CD4-positive, CD25-positive, alpha-beta regulatory T cell (primary cell): ENCODE results near the gene WWOX. TPM values are rescaled to one million over a fixed set of nuclear protein-coding genes. Genes with fewer than 3 reads are reported as not detected.

Experiments
- ATAC-seq, 2 donors: fragments of 150-1000 bp; cut with Tn5 transposase; one replicate each; pipeline ENCODE4 v1.10.0; 2021; ENCODE audit warnings: low read depth in 2 of 2, moderate number of reproducible peaks in 2 of 2, moderate library complexity in 1 of 2
- DNase-seq, 3 donors: peaks; one replicate each; pipeline versions ENCODE4 v3.0.0 to v3.0.0-alpha.2; 2012 to 2022; ENCODE audit warnings: mixed read lengths in 1 of 3
- H3K27ac ChIP-seq: one replicate; pipeline ENCODE4 v1.7.0; 2013; ENCODE audit warnings: mild to moderate bottlenecking, low read length; ENCODE audit not compliant: insufficient read depth, poor library complexity, severe bottlenecking
- H3K27me3 ChIP-seq: one replicate; pipeline ENCODE4 v1.7.0; 2013; ENCODE audit warnings: low read length; ENCODE audit not compliant: control insufficient read depth, insufficient read depth
- H3K36me3 ChIP-seq: one replicate; pipeline ENCODE4 v1.7.0; 2013; ENCODE audit warnings: mild to moderate bottlenecking, low read length, moderate library complexity; ENCODE audit not compliant: control insufficient read depth, insufficient read depth
- H3K4me1 ChIP-seq: 2 replicates; pipeline ENCODE4 v1.7.0; 2013; ENCODE audit warnings: mild to moderate bottlenecking, low read length; ENCODE audit not compliant: insufficient read depth, control insufficient read depth, poor library complexity, severe bottlenecking
- H3K4me3 ChIP-seq: one replicate; pipeline ENCODE4 v1.7.0; 2013; ENCODE audit warnings: low read depth, mild to moderate bottlenecking, low read length, moderate library complexity
- H3K9me3 ChIP-seq, 2 experiments: 1 replicate in 1 of 2; 2 replicates in 1 of 2; pipeline ENCODE4 v1.7.0; 2013; ENCODE audit warnings: low read length in 2 of 2, mild to moderate bottlenecking in 1 of 2, moderate library complexity in 1 of 2; ENCODE audit not compliant: control insufficient read depth in 2 of 2
- H3K27ac Mint-ChIP-seq, 3 donors: one replicate each; pipeline ENCODE4 v1.8.0; 2020 to 2022; ENCODE audit warnings: mild to moderate bottlenecking in 3 of 3, mixed read lengths in 3 of 3, moderate library complexity in 2 of 3
- H3K27me3 Mint-ChIP-seq: one replicate; pipeline ENCODE4 v1.8.0; 2022; ENCODE audit warnings: mild to moderate bottlenecking, mixed read lengths
- H3K36me3 Mint-ChIP-seq: one replicate; pipeline ENCODE4 v1.8.0; 2020; ENCODE audit warnings: mixed read lengths
- H3K4me1 Mint-ChIP-seq, 4 donors: one replicate each; pipeline ENCODE4 v1.8.0; 2020 to 2022; ENCODE audit warnings: mixed read lengths in 4 of 4, mild to moderate bottlenecking in 1 of 4
- H3K4me3 Mint-ChIP-seq, 4 donors: one replicate each; pipeline ENCODE4 v1.8.0; 2020 to 2022; ENCODE audit warnings: mild to moderate bottlenecking in 4 of 4, mixed read lengths in 4 of 4, moderate library complexity in 3 of 4
- H3K9me3 Mint-ChIP-seq, 7 donors: one replicate each; pipeline ENCODE4 v1.8.0; 2020 to 2022; ENCODE audit warnings: mixed read lengths in 7 of 7, mild to moderate bottlenecking in 3 of 7, moderate library complexity in 2 of 7
- polyA plus RNA-seq, 4 donors: library from polyadenylated mRNA; unstranded; fragments of 300-500 nt; fragmentation: Illumina TruSeq; gene quantifications; one replicate each; pipeline ENCODE4 v1.2.3, GENCODE V29; 2021
- total RNA-seq: library from RNA; stranded (reverse); gene quantifications from one replicate; pipeline ENCODE4 v1.2.3, GENCODE V29; 2022

Gene WWOX
- total and polyA plus RNA-seq, 5 donors from 2014 or later, result 10.3 to 18.6 (median 12.8) TPM

DNA sequence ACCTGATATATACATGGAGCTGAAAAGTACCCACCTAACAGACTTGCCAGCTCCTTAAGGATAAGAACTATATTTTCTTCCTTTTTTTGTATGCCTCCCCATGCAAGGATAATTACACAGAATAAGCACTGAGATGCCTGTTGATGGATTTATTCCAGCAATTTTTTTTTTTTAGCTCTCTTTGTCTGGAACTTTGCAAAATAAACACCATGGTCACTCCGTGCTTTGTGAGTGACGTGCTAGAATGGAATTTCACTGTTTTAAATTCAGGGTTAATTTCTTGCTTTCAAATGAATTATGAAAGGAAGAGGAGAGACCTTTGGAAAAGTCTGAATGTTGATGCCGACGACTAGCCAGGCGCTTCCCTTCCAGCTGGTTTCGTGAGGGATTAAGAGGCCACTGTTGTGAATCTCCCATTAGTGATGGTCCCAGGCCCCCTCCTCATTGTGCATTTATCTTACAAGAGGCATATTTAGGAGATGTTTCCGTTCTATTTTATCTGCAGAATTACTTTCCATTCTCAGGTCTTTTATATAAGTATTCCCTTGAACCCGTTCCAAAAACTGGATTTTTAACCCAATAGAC, 529.1 kb downstream of the WWOX start:
- H3K4me3 Mint-ChIP-seq, result no peak overlapping the region
- H3K36me3 Mint-ChIP-seq, result peaks cover 3% of the 10 kb centered on the region
- H3K9me3 Mint-ChIP-seq, result peaks cover 0 to 18% (median 10%) of the 10 kb centered on the region in 7 donors

DNA sequence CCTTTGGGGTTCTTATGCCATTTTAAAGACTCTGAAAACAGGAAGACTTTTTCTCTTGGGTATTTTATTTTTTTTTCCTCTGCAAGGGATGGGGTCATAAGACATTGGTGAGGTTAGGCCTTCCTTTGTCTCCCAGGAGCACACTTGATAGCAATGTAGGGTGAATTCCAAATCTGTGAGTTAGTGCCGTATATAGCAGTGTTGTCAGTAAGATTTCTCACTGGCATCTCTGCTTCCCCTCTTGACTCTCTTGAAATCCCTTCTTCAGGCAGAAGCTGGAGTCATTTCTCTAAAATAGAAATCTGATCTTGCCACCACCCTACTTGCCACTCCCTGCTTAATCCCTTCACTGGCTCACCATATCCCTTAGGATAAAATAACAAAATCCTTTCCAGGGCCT, 529.7 kb downstream of the WWOX start:
- DNase-seq, result no peak
- Histone ChIP-seq H3K4me1 (no peaks in the 10 kb centered on the region), H3K4me3 (no peak overlapping the region), H3K27me3 (no peaks in the 10 kb centered on the region), H3K36me3 (no peaks in the 10 kb centered on the region), H3K9me3 (peaks cover 8 to 12% of the 10 kb centered on the region in 2 experiments), H3K27ac (no peak overlapping the region)
- Mint-ChIP-seq H3K4me1 (no peaks in the 10 kb centered on the region), H3K36me3 (peaks cover 3% of the 10 kb centered on the region), H3K9me3 (peaks cover 0 to 19% (median 10%) of the 10 kb centered on the region in 7 donors), H3K27me3 (no peaks in the 10 kb centered on the region), H3K27ac (no peak overlapping the region), H3K4me3 (no peak overlapping the region)
- ATAC-seq, result no peak

More for the DNA sequence above, 529.1 kb downstream of the WWOX start:
- Histone ChIP-seq H3K4me1 (no peaks in the 10 kb centered on the region), H3K4me3 (no peak overlapping the region), H3K36me3 (no peaks in the 10 kb centered on the region), H3K9me3 (peaks cover 8 to 12% of the 10 kb centered on the region in 2 experiments), H3K27me3 (no peaks in the 10 kb centered on the region), H3K27ac (no peak overlapping the region)
- no peaks in the 10 kb centered on the region for H3K4me1 Mint-ChIP-seq
- H3K27me3 Mint-ChIP-seq, result no peaks in the 10 kb centered on the region
- no peak for ATAC-seq
- DNase-seq, result no peak
- no peak overlapping the region for H3K27ac Mint-ChIP-seq

DNA sequence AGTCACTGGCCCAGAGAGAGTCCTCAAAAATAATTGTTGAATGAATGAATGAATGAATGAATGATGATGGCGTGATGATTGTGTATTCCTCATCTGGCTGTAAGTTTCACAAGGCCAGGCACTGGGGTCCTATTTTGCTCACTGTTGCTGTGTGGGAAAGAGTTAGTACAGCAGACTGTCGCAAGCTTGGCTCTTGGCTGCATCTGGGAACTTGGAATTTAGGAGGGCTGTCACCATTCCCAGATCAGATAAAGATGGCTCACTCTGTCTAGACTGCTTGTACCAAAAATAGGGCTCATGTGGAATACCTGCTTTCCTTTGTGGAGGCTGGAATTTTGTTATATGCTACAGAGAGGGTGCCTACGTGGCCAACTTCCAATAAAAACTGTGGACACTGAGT, 530.6 kb downstream of the WWOX start:
- Mint-ChIP-seq H3K27me3 (no peaks in the 10 kb centered on the region), H3K9me3 (peaks cover 0 to 19% (median 10%) of the 10 kb centered on the region in 7 donors), H3K4me3 (no peak overlapping the region), H3K27ac (no peak overlapping the region), H3K4me1 (no peaks in the 10 kb centered on the region), H3K36me3 (peaks cover 3% of the 10 kb centered on the region)
- H3K27me3 ChIP-seq, result no peaks in the 10 kb centered on the region
- ATAC-seq (no peak), DNase-seq (no peak)
- no peaks in the 10 kb centered on the region for H3K36me3 ChIP-seq
- H3K4me3 ChIP-seq, result no peak overlapping the region
- no peak overlapping the region for H3K27ac ChIP-seq
- no peaks in the 10 kb centered on the region for H3K4me1 ChIP-seq
- peaks cover 8 to 12% of the 10 kb centered on the region in 2 experiments for H3K9me3 ChIP-seq

DNA sequence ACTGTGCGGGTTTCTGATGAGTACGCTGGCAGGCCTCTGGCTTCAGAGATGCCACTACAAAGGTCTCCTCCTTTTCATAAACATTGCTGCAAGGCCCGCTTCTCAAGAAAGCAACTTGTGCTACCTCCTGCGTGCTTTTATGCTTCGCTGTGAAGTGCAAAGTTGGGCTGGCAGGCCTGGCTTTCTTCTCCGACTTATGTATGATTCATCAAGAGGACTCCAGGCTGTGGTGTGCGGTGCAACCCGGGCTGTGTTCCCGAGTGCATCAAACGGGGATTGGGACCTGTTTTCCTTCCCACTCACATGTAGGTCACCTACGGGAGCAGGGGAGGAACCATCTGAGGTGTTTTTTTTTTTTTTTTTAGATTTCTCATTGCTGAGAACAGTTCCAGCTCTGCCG, 534.1 kb downstream of the WWOX start:
- Mint-ChIP-seq H3K9me3 (peaks cover 0 to 17% (median 7%) of the 10 kb centered on the region in 7 donors), H3K4me1 (no peaks in the 10 kb centered on the region)
- no peaks in the 10 kb centered on the region for H3K27me3 ChIP-seq

DNA sequence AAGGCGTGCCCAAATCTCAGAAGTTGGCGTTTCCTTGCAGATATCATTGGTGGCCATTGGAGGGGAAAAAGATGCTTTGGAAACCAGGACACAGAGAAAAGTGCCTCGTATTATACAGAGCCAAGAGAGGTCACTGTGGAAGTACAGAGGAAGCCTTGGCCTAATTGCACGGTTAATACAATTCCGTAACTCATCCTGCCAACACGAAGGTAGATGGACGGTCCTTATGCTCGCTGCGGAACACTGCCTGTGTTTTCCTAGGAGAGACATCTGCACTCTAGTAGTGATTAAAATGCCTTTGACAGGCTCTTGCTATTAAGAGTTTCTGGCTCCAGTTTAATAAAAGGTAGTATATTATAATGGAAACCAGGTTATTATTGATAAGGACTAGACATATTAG, 536.4 kb downstream of the WWOX start:
- Histone ChIP-seq H3K36me3 (no peaks in the 10 kb centered on the region), H3K27me3 (no peaks in the 10 kb centered on the region), H3K27ac (no peak overlapping the region), H3K9me3 (no peaks in the 10 kb centered on the region), H3K4me3 (no peak overlapping the region), H3K4me1 (no peaks in the 10 kb centered on the region)
- Mint-ChIP-seq H3K9me3 (peaks cover 0 to 6% (median under 1%) of the 10 kb centered on the region in 7 donors), H3K4me3 (no peak overlapping the region), H3K4me1 (no peaks in the 10 kb centered on the region), H3K27me3 (no peaks in the 10 kb centered on the region), H3K36me3 (peaks cover 3% of the 10 kb centered on the region), H3K27ac (no peak overlapping the region)
- ATAC-seq (no peak), DNase-seq (no peak)

More for the DNA sequence above, 534.1 kb downstream of the WWOX start:
- H3K27me3 Mint-ChIP-seq, result no peaks in the 10 kb centered on the region
- Histone ChIP-seq H3K4me3 (no peak overlapping the region), H3K9me3 (peaks cover 8 to 12% of the 10 kb centered on the region in 2 experiments), H3K27ac (no peak overlapping the region), H3K36me3 (no peaks in the 10 kb centered on the region), H3K4me1 (no peaks in the 10 kb centered on the region)
- DNase-seq (no peak), ATAC-seq (no peak)
- no peak overlapping the region for H3K27ac Mint-ChIP-seq
- H3K36me3 Mint-ChIP-seq, result peaks cover 3% of the 10 kb centered on the region
- H3K4me3 Mint-ChIP-seq, result no peak overlapping the region

DNA sequence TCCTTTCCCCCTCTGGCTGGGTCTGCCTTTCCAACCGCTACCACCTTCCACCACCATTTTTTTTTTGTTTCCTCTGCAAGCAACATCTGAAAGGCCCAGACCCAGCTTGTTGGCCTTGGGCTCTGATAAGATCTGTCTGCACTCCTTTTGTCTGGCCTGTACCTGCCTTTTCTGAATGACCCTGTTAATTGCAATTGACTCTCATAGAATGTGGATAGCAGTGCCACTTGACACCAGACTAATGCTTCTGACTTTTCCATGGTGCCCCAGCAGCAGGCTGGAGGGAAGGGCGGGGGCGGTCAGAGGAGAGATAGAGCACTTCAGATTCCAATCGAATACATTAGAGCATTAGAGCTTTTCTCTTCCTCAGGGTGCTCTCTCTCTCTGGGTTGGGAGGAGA, 538.9 kb downstream of the WWOX start:
- no peaks in the 10 kb centered on the region for H3K4me1 ChIP-seq
- Mint-ChIP-seq H3K4me3 (no peak overlapping the region), H3K27ac (no peak overlapping the region), H3K4me1 (no peaks in the 10 kb centered on the region), H3K36me3 (no peaks in the 10 kb centered on the region), H3K9me3 (peaks cover 0 to 2% (median 0%) of the 10 kb centered on the region in 7 donors), H3K27me3 (peaks cover 7% of the 10 kb centered on the region)
- H3K36me3 ChIP-seq, result no peaks in the 10 kb centered on the region
- H3K4me3 ChIP-seq, result no peak overlapping the region
- no peak for DNase-seq
- no peak for ATAC-seq
- no peaks in the 10 kb centered on the region for H3K9me3 ChIP-seq
- no peaks in the 10 kb centered on the region for H3K27me3 ChIP-seq
- H3K27ac ChIP-seq, result no peak overlapping the region

DNA sequence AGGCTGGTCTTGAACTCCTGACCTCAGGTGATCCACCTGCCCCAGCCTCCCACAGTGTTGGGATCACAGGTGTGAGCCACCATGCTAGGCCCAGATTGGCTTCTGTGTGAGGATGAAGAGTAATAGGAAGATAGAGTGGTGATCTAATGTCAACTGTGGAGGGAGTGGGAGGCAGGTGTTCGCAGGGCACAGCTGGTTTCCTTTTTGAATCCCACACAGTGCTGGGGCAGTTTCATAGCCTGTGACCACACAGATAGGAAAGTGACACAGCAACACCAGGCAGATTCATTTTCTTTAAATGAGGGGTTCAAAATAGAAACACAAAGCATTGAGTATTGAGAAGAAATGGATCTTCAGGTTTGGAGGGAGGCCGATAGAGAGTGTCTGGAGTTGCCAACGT, 540.3 kb downstream of the WWOX start:
- no peaks in the 10 kb centered on the region for H3K36me3 Mint-ChIP-seq
- no peaks in the 10 kb centered on the region for H3K4me1 Mint-ChIP-seq
- no peak overlapping the region for H3K4me3 ChIP-seq
- H3K27ac ChIP-seq, result no peak overlapping the region
- H3K27me3 Mint-ChIP-seq, result peaks cover 7% of the 10 kb centered on the region
- H3K36me3 ChIP-seq, result no peaks in the 10 kb centered on the region
- ATAC-seq, result no peak
- no peaks in the 10 kb centered on the region for H3K9me3 ChIP-seq
- no peaks in the 10 kb centered on the region for H3K9me3 Mint-ChIP-seq
- no peak overlapping the region for H3K27ac Mint-ChIP-seq
- H3K4me1 ChIP-seq, result no peaks in the 10 kb centered on the region
- no peak for DNase-seq
- H3K4me3 Mint-ChIP-seq, result no peak overlapping the region
- no peaks in the 10 kb centered on the region for H3K27me3 ChIP-seq

DNA sequence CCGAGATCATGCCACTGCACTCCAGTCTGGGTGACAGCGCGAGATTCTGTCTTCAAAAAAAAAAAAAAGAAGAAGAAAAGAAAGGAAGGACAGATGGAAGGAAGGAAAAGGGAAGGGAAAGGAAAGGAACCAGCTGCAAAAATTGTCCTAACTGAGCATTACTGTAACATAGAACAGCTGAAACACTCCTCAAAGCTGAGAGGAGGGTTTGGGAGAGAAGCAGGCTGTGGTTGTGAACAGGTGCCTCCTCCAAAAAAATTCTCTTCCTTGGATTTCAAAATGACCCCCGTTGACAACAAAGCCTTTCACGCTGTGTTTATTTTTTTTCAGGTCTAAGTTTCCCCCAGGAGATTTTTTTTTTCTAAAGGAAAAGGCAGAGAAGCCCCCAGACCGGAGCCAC, 541.4 kb downstream of the WWOX start:
- no peak overlapping the region for H3K27ac ChIP-seq
- no peaks in the 10 kb centered on the region for H3K9me3 Mint-ChIP-seq
- H3K36me3 Mint-ChIP-seq, result no peaks in the 10 kb centered on the region
- H3K36me3 ChIP-seq, result no peaks in the 10 kb centered on the region
- no peaks in the 10 kb centered on the region for H3K9me3 ChIP-seq
- no peaks in the 10 kb centered on the region for H3K27me3 ChIP-seq
- H3K27ac Mint-ChIP-seq, result no peak overlapping the region
- ATAC-seq (no peak), DNase-seq (no peak)
- H3K4me1 ChIP-seq, result no peaks in the 10 kb centered on the region
- peaks cover 7% of the 10 kb centered on the region for H3K27me3 Mint-ChIP-seq
- H3K4me3 Mint-ChIP-seq, result no peak overlapping the region
- no peak overlapping the region for H3K4me3 ChIP-seq
- no peaks in the 10 kb centered on the region for H3K4me1 Mint-ChIP-seq
